GM12872 (cell line): ENCODE measurements around the gene FMNL1.

Source experiments
- CTCF ChIP-seq: IDR thresholded peaks from 3 replicates; pipeline ENCODE4 v1.5.1; 2011; ENCODE audit warnings: low read depth, mild to moderate bottlenecking, low read length, moderate library complexity; ENCODE audit not compliant: insufficient read depth

The FMNL1 gene

GRCh38 chr17:45276031-45276430 lies 54.3 kb downstream of the FMNL1 start:
- TF ChIP-seq CTCF, result no peak

DNA sequence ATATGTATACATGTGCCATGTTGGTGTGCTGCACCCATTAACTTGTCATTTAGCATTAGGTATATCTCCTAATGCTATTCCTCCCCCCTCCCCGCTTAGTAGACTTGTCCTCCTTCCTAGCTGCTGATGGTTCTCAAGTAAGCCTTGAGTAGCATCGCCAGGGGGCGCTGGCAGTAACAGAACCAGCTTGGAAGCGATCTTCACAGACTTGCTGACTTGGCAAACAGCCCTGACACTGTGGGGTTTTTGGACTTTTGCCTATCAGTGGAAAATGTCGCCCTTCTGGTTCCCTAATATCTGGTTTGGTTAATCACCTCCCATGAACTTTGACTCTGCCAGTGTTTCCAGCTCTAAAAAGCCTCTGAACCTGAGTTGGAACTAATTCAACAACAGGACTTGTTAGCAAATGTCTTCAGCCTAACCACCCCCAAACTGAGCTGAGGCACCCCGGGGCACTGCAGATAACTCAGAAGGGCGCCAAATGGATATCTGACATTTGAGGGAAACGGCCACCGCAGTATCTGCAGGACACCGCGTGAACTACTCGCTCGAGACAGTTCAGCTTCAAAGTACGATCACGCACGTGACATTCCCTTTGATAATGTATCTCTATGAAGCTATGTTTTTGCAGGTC lies 55.6 kb downstream of the FMNL1 start:
- peak; percentile 87 for TF ChIP-seq CTCF

DNA sequence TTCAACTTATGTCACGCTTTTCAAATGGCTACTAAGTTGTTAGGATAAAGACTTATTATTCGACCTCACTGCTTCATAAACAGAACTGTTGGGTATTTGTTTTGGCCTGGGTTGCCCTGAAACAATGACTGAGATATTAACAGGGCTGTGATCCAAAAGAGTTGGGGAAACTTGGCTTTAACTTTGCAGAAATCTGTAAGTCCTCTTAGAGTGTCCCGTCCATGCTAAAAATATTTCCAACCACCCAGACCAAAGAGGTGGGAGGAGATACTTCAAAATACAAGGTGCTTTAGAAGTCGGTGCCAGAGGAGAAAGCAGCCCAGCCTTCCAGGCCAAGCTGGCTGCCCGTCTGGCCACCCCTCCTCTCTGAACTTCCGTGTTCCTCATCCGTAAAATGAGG lies 56.3 kb downstream of the FMNL1 start:
- TF ChIP-seq CTCF, result no peak

DNA sequence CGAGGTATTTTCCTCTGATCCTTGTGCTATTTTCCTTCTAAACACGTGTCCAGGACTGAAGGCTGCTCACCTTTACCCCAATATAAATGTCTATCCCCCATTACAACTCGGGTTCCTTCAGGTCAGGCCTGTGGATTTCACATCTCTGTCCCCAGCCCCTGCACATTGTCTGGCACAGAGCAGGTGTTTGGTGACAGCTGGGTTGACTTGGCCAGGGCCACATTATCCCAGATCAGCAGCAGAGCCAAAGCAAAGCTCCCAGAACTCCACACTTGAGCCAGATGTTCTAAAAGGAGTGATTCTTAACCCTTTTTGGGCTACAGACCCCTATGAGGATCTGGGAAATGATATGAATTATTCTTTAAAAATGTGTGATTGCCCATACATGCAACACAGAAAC lies 58.2 kb downstream of the FMNL1 start:
- no peak for TF ChIP-seq CTCF

GRCh38 chr17:45282683-45283644 lies 61.3 kb downstream of the FMNL1 start:
- no peak for TF ChIP-seq CTCF

- TF ChIP-seq CTCF, result no peak
These were observed 62.0 kb downstream of the FMNL1 start for GRCh38 chr17:45283711-45284110.
